ENCODE data around the gene LYRM7.
"Not testable (repeated sequence)": the region's sequence is repeated elsewhere in the genome, so short reads cannot be mapped to it uniquely, and the experiment has no call there.

LYRM7 gene

DNA sequence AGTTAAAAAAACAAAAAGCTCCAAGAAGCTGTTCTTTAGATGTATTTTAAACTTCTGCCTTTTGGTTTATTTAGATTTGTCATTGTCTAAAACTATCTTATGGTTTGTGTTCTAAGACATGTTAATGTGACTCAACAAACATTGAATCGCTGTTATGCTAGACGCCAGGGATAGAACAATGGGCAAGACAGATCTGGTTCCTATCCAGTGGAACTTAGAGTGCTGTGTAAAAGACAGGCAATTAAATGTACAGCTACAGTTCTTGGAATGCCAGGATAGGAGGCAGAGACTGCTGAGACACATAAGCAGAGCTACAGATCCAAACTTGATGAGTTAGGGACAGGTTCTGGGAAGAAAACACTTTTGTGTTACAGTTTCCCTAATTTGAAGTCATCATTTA, 22.4 kb downstream of the LYRM7 start:
- ChIA-PET POLR2A (interaction anchor here (2.0 kb wide), 1 partner anchor 28 kb away, joined by 4 read pairs; the partner anchor contains the start of gene HINT1), CTCF (no interaction called here)
- Histone ChIP-seq H3K36me3 (ENCODE audit: control insufficient read depth in 2 of 2, insufficient read depth in 1 of 2, low read length in 2 of 2) (peaks cover 0 to 3% of the 10 kb centered on the region in 2 experiments; a peak in 1 of 3 replicates), H3K4me1 (ENCODE audit: control insufficient read depth, insufficient read depth, low read length) (no peaks in the 10 kb centered on the region), H3K27ac (ENCODE audit: extremely low read depth, low read depth, low read length) (no peak overlapping the region), H3K9me3 (ENCODE audit: control insufficient read depth, insufficient read depth, low read depth, low read length) (no peaks in the 10 kb centered on the region), H3K4me3 (ENCODE audit: low read depth, low read length) (no peak overlapping the region)
- no peak for TF ChIP-seq KLF8 (tag by site-specific recombination; IDR thresholded peaks at IDR 0.05)
- no peak for TF ChIP-seq ZNF560 (tag by site-specific recombination; IDR thresholded peaks at IDR 0.05; ENCODE audit: borderline replicate concordance)

DNA sequence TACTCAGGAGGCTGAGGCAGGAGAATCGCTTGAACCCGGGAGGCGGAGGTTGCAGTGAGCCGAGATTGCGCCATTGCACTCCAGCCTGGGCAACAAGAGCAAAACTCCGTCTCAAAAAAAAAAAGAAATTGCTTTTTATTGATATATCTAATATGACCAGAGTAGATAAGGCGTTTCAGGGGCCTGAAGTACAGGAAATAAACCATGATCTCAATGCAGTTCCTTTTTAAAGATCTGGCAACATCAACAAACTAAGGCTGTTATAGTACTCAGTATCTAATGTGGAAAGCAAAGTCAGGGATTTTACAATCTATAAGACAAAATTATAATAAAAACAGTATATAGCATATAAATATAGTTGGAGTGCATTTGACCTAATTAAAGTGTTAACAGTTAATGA, 23.2 kb downstream of the LYRM7 start:
- H3K9me3 ChIP-seq (ENCODE audit: control insufficient read depth, insufficient read depth, low read depth, low read length); H3K36me3 ChIP-seq (ENCODE audit: control insufficient read depth in 2 of 2, insufficient read depth in 1 of 2, low read length in 2 of 2); H3K4me1 ChIP-seq (ENCODE audit: control insufficient read depth, insufficient read depth, low read length); H3K27ac ChIP-seq (ENCODE audit: extremely low read depth, low read depth, low read length); CTCF ChIA-PET; H3K4me3 ChIP-seq (ENCODE audit: low read depth, low read length); POLR2A ChIA-PET: not testable (repeated sequence)

DNA sequence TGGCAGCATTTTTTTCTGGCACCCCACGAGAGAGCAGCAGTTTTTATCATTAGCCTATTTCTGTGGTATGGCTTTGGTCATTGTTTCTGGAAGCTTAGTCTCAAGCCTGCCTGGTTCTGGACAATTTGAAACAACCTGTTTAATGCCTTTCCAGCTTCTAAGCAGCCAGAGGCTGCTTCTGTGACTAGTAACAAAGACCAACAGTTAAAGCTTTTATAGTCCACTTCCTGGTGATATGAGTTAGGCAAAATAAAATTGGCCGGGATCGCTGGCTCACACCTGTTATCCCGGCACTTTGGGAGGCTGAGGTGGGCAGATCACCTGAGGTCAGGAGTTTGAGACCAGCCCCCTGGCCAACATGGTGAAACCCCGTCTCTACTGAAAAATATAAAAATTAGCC, 24.0 kb downstream of the LYRM7 start:
- Histone ChIP-seq H3K36me3 (ENCODE audit: control insufficient read depth in 2 of 2, insufficient read depth in 1 of 2, low read length in 2 of 2) (no peaks in the 10 kb centered on the region), H3K27ac (ENCODE audit: extremely low read depth, low read depth, low read length) (no peak overlapping the region), H3K9me3 (ENCODE audit: control insufficient read depth, insufficient read depth, low read depth, low read length) (no peaks in the 10 kb centered on the region), H3K4me1 (ENCODE audit: control insufficient read depth, insufficient read depth, low read length) (no peaks in the 10 kb centered on the region), H3K4me3 (ENCODE audit: low read depth, low read length) (no peak overlapping the region)
- POLR2A ChIA-PET: no interaction called here
- CTCF ChIA-PET: interaction anchor here (0.6 kb wide), 1 partner anchor 9 kb away, joined by 3 read pairs; no protein-coding TSS in a partner anchor
- TF ChIP-seq, protein P1, sequence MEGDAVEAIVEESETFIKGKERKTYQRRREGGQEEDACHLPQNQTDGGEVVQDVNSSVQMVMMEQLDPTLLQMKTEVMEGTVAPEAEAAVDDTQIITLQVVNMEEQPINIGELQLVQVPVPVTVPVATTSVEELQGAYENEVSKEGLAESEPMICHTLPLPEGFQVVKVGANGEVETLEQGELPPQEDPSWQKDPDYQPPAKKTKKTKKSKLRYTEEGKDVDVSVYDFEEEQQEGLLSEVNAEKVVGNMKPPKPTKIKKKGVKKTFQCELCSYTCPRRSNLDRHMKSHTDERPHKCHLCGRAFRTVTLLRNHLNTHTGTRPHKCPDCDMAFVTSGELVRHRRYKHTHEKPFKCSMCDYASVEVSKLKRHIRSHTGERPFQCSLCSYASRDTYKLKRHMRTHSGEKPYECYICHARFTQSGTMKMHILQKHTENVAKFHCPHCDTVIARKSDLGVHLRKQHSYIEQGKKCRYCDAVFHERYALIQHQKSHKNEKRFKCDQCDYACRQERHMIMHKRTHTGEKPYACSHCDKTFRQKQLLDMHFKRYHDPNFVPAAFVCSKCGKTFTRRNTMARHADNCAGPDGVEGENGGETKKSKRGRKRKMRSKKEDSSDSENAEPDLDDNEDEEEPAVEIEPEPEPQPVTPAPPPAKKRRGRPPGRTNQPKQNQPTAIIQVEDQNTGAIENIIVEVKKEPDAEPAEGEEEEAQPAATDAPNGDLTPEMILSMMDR (tag by site-specific recombination; IDR thresholded peaks at IDR 0.05): no peak
- TF ChIP-seq SALL2 (tag by site-specific recombination; IDR thresholded peaks at IDR 0.05; ENCODE audit: borderline replicate concordance) (no peak), ZNF24 (tag by site-specific recombination; IDR thresholded peaks at IDR 0.05) (no peak), ZNF274 (IDR thresholded peaks at IDR 0.05; ENCODE audit: low read length) (no peak), ZNF274 (tag by site-specific recombination; IDR thresholded peaks at IDR 0.05; ENCODE audit: borderline replicate concordance) (no peak), MZF1 (tag by site-specific recombination; IDR thresholded peaks at IDR 0.05; ENCODE audit: borderline replicate concordance) (no peak), ZNF654 (tag by site-specific recombination; IDR thresholded peaks at IDR 0.05; ENCODE audit: low read depth) (no peak), ZSCAN23 (tag by site-specific recombination; IDR thresholded peaks at IDR 0.05) (no peak), ZFP37 (tag by site-specific recombination; IDR thresholded peaks at IDR 0.05) (no peak), ZNF146 (tag by site-specific recombination; IDR thresholded peaks at IDR 0.05) (no peak), ZNF701 (tag by site-specific recombination; IDR thresholded peaks at IDR 0.05) (no peak), ZNF132 (tag by site-specific recombination; IDR thresholded peaks at IDR 0.05; ENCODE audit: borderline replicate concordance) (no peak), ZNF521 (tag by site-specific recombination; IDR thresholded peaks at IDR 0.05) (no peak)
- TF ChIP-seq, protein P2, sequence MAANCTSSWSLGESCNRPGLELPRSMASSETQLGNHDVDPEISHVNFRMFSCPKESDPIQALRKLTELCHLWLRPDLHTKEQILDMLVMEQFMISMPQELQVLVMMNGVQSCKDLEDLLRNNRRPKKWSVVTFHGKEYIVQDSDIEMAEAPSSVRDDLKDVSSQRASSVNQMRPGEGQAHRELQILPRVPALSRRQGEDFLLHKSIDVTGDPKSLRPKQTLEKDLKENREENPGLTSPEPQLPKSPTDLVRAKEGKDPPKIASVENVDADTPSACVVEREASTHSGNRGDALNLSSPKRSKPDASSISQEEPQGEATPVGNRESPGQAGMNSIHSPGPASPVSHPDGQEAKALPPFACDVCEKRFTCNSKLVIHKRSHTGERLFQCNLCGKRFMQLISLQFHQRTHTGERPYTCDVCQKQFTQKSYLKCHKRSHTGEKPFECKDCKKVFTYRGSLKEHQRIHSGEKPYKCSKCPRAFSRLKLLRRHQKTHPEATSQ (tag by site-specific recombination; IDR thresholded peaks at IDR 0.05): no peak
- TF ChIP-seq, protein P3, sequence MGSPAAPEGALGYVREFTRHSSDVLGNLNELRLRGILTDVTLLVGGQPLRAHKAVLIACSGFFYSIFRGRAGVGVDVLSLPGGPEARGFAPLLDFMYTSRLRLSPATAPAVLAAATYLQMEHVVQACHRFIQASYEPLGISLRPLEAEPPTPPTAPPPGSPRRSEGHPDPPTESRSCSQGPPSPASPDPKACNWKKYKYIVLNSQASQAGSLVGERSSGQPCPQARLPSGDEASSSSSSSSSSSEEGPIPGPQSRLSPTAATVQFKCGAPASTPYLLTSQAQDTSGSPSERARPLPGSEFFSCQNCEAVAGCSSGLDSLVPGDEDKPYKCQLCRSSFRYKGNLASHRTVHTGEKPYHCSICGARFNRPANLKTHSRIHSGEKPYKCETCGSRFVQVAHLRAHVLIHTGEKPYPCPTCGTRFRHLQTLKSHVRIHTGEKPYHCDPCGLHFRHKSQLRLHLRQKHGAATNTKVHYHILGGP (tag by site-specific recombination; IDR thresholded peaks at IDR 0.05): no peak
- TF ChIP-seq, protein P4, sequence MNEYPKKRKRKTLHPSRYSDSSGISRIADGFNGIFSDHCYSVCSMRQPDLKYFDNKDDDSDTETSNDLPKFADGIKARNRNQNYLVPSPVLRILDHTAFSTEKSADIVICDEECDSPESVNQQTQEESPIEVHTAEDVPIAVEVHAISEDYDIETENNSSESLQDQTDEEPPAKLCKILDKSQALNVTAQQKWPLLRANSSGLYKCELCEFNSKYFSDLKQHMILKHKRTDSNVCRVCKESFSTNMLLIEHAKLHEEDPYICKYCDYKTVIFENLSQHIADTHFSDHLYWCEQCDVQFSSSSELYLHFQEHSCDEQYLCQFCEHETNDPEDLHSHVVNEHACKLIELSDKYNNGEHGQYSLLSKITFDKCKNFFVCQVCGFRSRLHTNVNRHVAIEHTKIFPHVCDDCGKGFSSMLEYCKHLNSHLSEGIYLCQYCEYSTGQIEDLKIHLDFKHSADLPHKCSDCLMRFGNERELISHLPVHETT (tag by site-specific recombination; IDR thresholded peaks at IDR 0.05): no peak
- TF ChIP-seq, protein P5, sequence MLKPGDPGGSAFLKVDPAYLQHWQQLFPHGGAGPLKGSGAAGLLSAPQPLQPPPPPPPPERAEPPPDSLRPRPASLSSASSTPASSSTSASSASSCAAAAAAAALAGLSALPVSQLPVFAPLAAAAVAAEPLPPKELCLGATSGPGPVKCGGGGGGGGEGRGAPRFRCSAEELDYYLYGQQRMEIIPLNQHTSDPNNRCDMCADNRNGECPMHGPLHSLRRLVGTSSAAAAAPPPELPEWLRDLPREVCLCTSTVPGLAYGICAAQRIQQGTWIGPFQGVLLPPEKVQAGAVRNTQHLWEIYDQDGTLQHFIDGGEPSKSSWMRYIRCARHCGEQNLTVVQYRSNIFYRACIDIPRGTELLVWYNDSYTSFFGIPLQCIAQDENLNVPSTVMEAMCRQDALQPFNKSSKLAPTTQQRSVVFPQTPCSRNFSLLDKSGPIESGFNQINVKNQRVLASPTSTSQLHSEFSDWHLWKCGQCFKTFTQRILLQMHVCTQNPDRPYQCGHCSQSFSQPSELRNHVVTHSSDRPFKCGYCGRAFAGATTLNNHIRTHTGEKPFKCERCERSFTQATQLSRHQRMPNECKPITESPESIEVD (tag by site-specific recombination; IDR thresholded peaks at IDR 0.05): no peak
- TF ChIP-seq, protein P6, sequence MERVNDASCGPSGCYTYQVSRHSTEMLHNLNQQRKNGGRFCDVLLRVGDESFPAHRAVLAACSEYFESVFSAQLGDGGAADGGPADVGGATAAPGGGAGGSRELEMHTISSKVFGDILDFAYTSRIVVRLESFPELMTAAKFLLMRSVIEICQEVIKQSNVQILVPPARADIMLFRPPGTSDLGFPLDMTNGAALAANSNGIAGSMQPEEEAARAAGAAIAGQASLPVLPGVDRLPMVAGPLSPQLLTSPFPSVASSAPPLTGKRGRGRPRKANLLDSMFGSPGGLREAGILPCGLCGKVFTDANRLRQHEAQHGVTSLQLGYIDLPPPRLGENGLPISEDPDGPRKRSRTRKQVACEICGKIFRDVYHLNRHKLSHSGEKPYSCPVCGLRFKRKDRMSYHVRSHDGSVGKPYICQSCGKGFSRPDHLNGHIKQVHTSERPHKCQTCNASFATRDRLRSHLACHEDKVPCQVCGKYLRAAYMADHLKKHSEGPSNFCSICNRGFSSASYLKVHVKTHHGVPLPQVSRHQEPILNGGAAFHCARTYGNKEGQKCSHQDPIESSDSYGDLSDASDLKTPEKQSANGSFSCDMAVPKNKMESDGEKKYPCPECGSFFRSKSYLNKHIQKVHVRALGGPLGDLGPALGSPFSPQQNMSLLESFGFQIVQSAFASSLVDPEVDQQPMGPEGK (tag by site-specific recombination; IDR thresholded peaks at IDR 0.05): no peak
